ENCODE measurements around the gene B4GALNT1. TPM values are rescaled to one million over a fixed set of nuclear protein-coding genes. Genes with fewer than 3 reads are reported as not detected.

The B4GALNT1 gene
- total RNA-seq, 1 experiment from 2014 or later: 4.2 TPM

- H3K4me3 ChIP-seq (ENCODE audit: low read depth, low read length): no peak overlapping the region
- H3K36me3 Mint-ChIP-seq (ENCODE audit: insufficient read depth, unreplicated experiment): no peaks in the 10 kb centered on the region
- ChIA-PET CTCF (interaction anchor here (1.6 kb wide), 1 partner anchor 41 kb away, joined by 5 read pairs; no protein-coding TSS in a partner anchor), POLR2A (no interaction called here)
- H3K27me3 Mint-ChIP-seq (ENCODE audit: insufficient read depth, unreplicated experiment): peaks cover 26% of the 10 kb centered on the region
- peaks cover 7% of the 10 kb centered on the region for H3K4me1 Mint-ChIP-seq (ENCODE audit: low read depth, unreplicated experiment)
- no peaks in the 10 kb centered on the region for H3K36me3 ChIP-seq (ENCODE audit: control insufficient read depth, insufficient read depth, low read length)
- H3K4me1 ChIP-seq: no peaks in the 10 kb centered on the region; the same call in 1 of the 2 replicates
- no peak for TF ChIP-seq CTCF (IDR thresholded peaks at IDR 0.05; ENCODE audit: insufficient read depth in 1 of 2, low read depth in 1 of 2, low read length in 1 of 2, severe bottlenecking in 1 of 2, unreplicated experiment in 1 of 2)
- no peak for DNase-seq
- H3K9me3 Mint-ChIP-seq (ENCODE audit: unreplicated experiment): no peaks in the 10 kb centered on the region
- H3K4me3 Mint-ChIP-seq (ENCODE audit: unreplicated experiment): no peak overlapping the region
- no peak overlapping the region for H3K27ac Mint-ChIP-seq (ENCODE audit: unreplicated experiment)
- H3K27me3 ChIP-seq (replicated peaks; ENCODE audit: control insufficient read depth, insufficient read depth, low read length): peaks cover 4% of the 10 kb centered on the region
- BruUV-seq (replicated peaks): no TSS peak
- intact Hi-C loops (cut with micrococcal nuclease; ENCODE audit: unreplicated experiment): loop anchor here (5.0 kb wide), 1 partner anchor 102 kb away; the partner anchor contains the start of genes DDIT3 and MBD6
- no peaks in the 10 kb centered on the region for H3K9me3 ChIP-seq
These were observed 9.1 kb downstream of the B4GALNT1 start for GRCh38 chr12:57623811-57624390.

- no TSS peak for BruUV-seq (replicated peaks)
- no peaks in the 10 kb centered on the region for H3K36me3 ChIP-seq (ENCODE audit: control insufficient read depth, insufficient read depth, low read length)
- H3K36me3 Mint-ChIP-seq (ENCODE audit: insufficient read depth, unreplicated experiment): no peaks in the 10 kb centered on the region
- no peak for DNase-seq
- H3K4me1 ChIP-seq: no peaks in the 10 kb centered on the region; the same call in 1 of the 2 replicates
- H3K27ac Mint-ChIP-seq (ENCODE audit: unreplicated experiment): no peak overlapping the region
- H3K4me1 Mint-ChIP-seq (ENCODE audit: low read depth, unreplicated experiment): peaks cover 7% of the 10 kb centered on the region
- H3K4me3 ChIP-seq (ENCODE audit: low read depth, low read length): no peak overlapping the region
- TF ChIP-seq CTCF (IDR thresholded peaks at IDR 0.05; ENCODE audit: insufficient read depth in 1 of 2, low read depth in 1 of 2, low read length in 1 of 2, severe bottlenecking in 1 of 2, unreplicated experiment in 1 of 2): no peak
- POLR2A ChIA-PET: no interaction called here
- peaks cover 26% of the 10 kb centered on the region for H3K27me3 Mint-ChIP-seq (ENCODE audit: insufficient read depth, unreplicated experiment)
- H3K4me3 Mint-ChIP-seq (ENCODE audit: unreplicated experiment): no peak overlapping the region
- H3K9me3 ChIP-seq: no peaks in the 10 kb centered on the region
- no peaks in the 10 kb centered on the region for H3K9me3 Mint-ChIP-seq (ENCODE audit: unreplicated experiment)
- CTCF ChIA-PET: interaction anchor here (1.5 to 1.6 kb wide), 2 partner anchors 40 kb away, joined by 5 to 16 read pairs; no protein-coding TSS in a partner anchor
- peaks cover 4% of the 10 kb centered on the region for H3K27me3 ChIP-seq (replicated peaks; ENCODE audit: control insufficient read depth, insufficient read depth, low read length)
- intact Hi-C loops (cut with micrococcal nuclease; ENCODE audit: unreplicated experiment): loop anchor here (5.0 kb wide), 1 partner anchor 101 kb away; the partner anchor contains the start of genes DDIT3 and MBD6
These were observed 9.6 kb downstream of the B4GALNT1 start for GRCh38 chr12:57623385-57623784.

GRCh38 chr12:57622293-57623245, 10.4 kb downstream of the B4GALNT1 start:
- no peaks in the 10 kb centered on the region for H3K36me3 Mint-ChIP-seq (ENCODE audit: insufficient read depth, unreplicated experiment)
- H3K27me3 Mint-ChIP-seq (ENCODE audit: insufficient read depth, unreplicated experiment): peaks cover 26% of the 10 kb centered on the region
- peaks cover 7% of the 10 kb centered on the region for H3K4me1 Mint-ChIP-seq (ENCODE audit: low read depth, unreplicated experiment)
- CTCF ChIA-PET: interaction anchor here (0.7 to 1.5 kb wide), 3 partner anchors 10 to 63 kb away, joined by 3 to 16 read pairs (median 4); partner anchors contain the start of gene B4GALNT1
- no peak for DNase-seq
- no peaks in the 10 kb centered on the region; the same call in 1 of the 2 replicates for H3K4me1 ChIP-seq
- H3K27me3 ChIP-seq (replicated peaks; ENCODE audit: control insufficient read depth, insufficient read depth, low read length): peaks cover 4% of the 10 kb centered on the region
- no peaks in the 10 kb centered on the region for H3K9me3 ChIP-seq
- POLR2A ChIA-PET: interaction anchor here (0.6 kb wide), 1 partner anchor 17 kb away, joined by 3 read pairs; no protein-coding TSS in a partner anchor
- no peak for TF ChIP-seq CTCF (IDR thresholded peaks at IDR 0.05; ENCODE audit: insufficient read depth in 1 of 2, low read depth in 1 of 2, low read length in 1 of 2, severe bottlenecking in 1 of 2, unreplicated experiment in 1 of 2)
- BruUV-seq (replicated peaks): no TSS peak
- peak overlapping the region; percentile 75 for H3K4me3 Mint-ChIP-seq (ENCODE audit: unreplicated experiment)
- no peak overlapping the region for H3K4me3 ChIP-seq (ENCODE audit: low read depth, low read length)
- H3K27ac Mint-ChIP-seq (ENCODE audit: unreplicated experiment): no peak overlapping the region
- H3K9me3 Mint-ChIP-seq (ENCODE audit: unreplicated experiment): no peaks in the 10 kb centered on the region
- intact Hi-C loops (cut with micrococcal nuclease; ENCODE audit: unreplicated experiment): loop anchor here (5.0 kb wide), 1 partner anchor 100 kb away; the partner anchor contains the start of genes DDIT3 and MBD6
- no peaks in the 10 kb centered on the region for H3K36me3 ChIP-seq (ENCODE audit: control insufficient read depth, insufficient read depth, low read length)
